OCI-LY7 (cell line): Measurements from ENCODE around the gene OSBPL3.

ENCODE experiments used
- CTCF ChIP-seq: fragments of 200-600 bp; sonication (generic); conservative IDR thresholded peaks from 2 replicates; pipeline ENCODE4 v1.5.1; 2014; ENCODE audit warnings: mild to moderate bottlenecking, antibody characterized with exemption, low read length, moderate library complexity, mixed read lengths
- EZH2phosphoT487 ChIP-seq: fragments of 200-600 bp; sonication (generic); IDR thresholded peaks from 2 replicates; pipeline ENCODE4 v1.6.1; 2018; ENCODE audit warnings: low read depth, borderline replicate concordance, mild to moderate bottlenecking, mixed run types, antibody characterized with exemption, low read length, moderate library complexity, mixed read lengths

- no peak for TF ChIP-seq CTCF
- no peak for TF ChIP-seq EZH2phosphoT487
Observed at GRCh38 chr7:24831240-24831639, 148.7 kb downstream of the OSBPL3 start.
